ENCODE measurements around the gene CASTOR1. TPM values are rescaled to one million over a fixed set of nuclear protein-coding genes. Genes with fewer than 3 reads are reported as not detected.

The CASTOR1 gene
- polyA plus RNA-seq, 1 of the 3 experiments (the other 2 are of a cell fraction): 14.4 TPM

GRCh38 chr22:30276039-30276438 lies 13.3 kb downstream of the CASTOR1 start:
- no peaks in the 10 kb centered on the region for H4K20me1 ChIP-seq (ENCODE audit: insufficient read depth)
- POLR2A ChIA-PET: no interaction called here
- no peaks in the 10 kb centered on the region for H3K79me2 ChIP-seq (ENCODE audit: insufficient read depth)
- H3K4me2 ChIP-seq: no peak overlapping the region
- no peak overlapping the region for H3K4me3 ChIP-seq (ENCODE audit: low read depth in 2 of 2, low read length in 1 of 2)
- CTCF ChIA-PET: interaction anchor here (1.3 to 3.1 kb wide), 3 partner anchors 10 to 111 kb away, joined by 3 to 23 read pairs (median 8); partner anchors contain the start of gene RNF215
- no peak overlapping the region for H3K9ac ChIP-seq
- H3K9me3 ChIP-seq: no peaks in the 10 kb centered on the region
- 94% methylated on average over 6 of the region's 8 CpGs for WGBS (ENCODE audit: low lambda C conversion rate)
- no peaks in the 10 kb centered on the region for H3K36me3 ChIP-seq (replicated peaks in 1 of 2; ENCODE audit: control insufficient read depth in 1 of 2, insufficient read depth in 2 of 2, low read length in 1 of 2)
- peaks cover 0 to 14% of the 10 kb centered on the region in 2 experiments; a peak in 2 of 4 replicates for H3K4me1 ChIP-seq (ENCODE audit: control insufficient read depth in 1 of 2, insufficient read depth in 2 of 2, low read depth in 1 of 2, low read length in 1 of 2)
- peaks cover 26% of the 10 kb centered on the region for H3F3A ChIP-seq (replicated peaks; ENCODE audit: insufficient read depth)
- no peaks in the 10 kb centered on the region for H3K27me3 ChIP-seq (ENCODE audit: insufficient read depth)
- TF ChIP-seq CHD2 (IDR thresholded peaks at IDR 0.05; ENCODE audit: low read length, partially characterized antibody) (no peak), IRF3 (IDR thresholded peaks at IDR 0.05; ENCODE audit: low read depth, low read length) (no peak), RAD21 (IDR thresholded peaks at IDR 0.05; ENCODE audit: low read length) (no peak), EZH2phosphoT487 (IDR thresholded peaks at IDR 0.05; ENCODE audit: borderline replicate concordance, low read depth) (no peak), REST (IDR thresholded peaks at IDR 0.05; ENCODE audit: low read depth, low read length) (no peak), GABPA (IDR thresholded peaks at IDR 0.05; ENCODE audit: low read depth) (no peak), MAX (IDR thresholded peaks at IDR 0.05; ENCODE audit: low read depth) (no peak), RFX5 (IDR thresholded peaks at IDR 0.05; ENCODE audit: low read length) (no peak), YY1 (IDR thresholded peaks at IDR 0.05; ENCODE audit: low read depth) (no peak), TCF12 (IDR thresholded peaks at IDR 0.05) (no peak)
- no peak for DNase-seq
- H3K9me2 ChIP-seq: no peaks in the 10 kb centered on the region
- H2AFZ ChIP-seq (ENCODE audit: low read depth): no peak overlapping the region
- H3K27ac ChIP-seq (ENCODE audit: low read depth in 2 of 2, low read length in 1 of 2): no peak overlapping the region

GRCh38 chr22:30275625-30276024 lies 13.7 kb downstream of the CASTOR1 start:
- TF ChIP-seq MXI1 (IDR thresholded peaks at IDR 0.05; ENCODE audit: low read depth, low read length) (no peak), TEAD4 (IDR thresholded peaks at IDR 0.05; ENCODE audit: borderline replicate concordance, insufficient read depth) (no peak), IRF3 (IDR thresholded peaks at IDR 0.05; ENCODE audit: low read depth, low read length) (no peak), EP300 (IDR thresholded peaks at IDR 0.05; ENCODE audit: borderline replicate concordance in 1 of 2, low read depth in 1 of 2, low read length in 1 of 2) (no peak), FOXJ3 (CRISPR knock-in tag; IDR thresholded peaks at IDR 0.05) (no peak), SIN3A (IDR thresholded peaks at IDR 0.05; ENCODE audit: borderline replicate concordance, low read depth, low read length) (no peak)
- WGBS (ENCODE audit: low lambda C conversion rate): 90% methylated on average over 5 of the region's 8 CpGs
- Histone ChIP-seq H3F3A (replicated peaks; ENCODE audit: insufficient read depth) (peaks cover 23% of the 10 kb centered on the region), H3K9ac (no peak overlapping the region), H2AFZ (ENCODE audit: low read depth) (no peak overlapping the region), H3K9me3 (no peaks in the 10 kb centered on the region), H3K27ac (ENCODE audit: low read depth in 2 of 2, low read length in 1 of 2) (no peak overlapping the region), H3K36me3 (replicated peaks in 1 of 2; ENCODE audit: control insufficient read depth in 1 of 2, insufficient read depth in 2 of 2, low read length in 1 of 2) (no peaks in the 10 kb centered on the region), H3K27me3 (ENCODE audit: insufficient read depth) (no peaks in the 10 kb centered on the region), H3K4me3 (ENCODE audit: low read depth in 2 of 2, low read length in 1 of 2) (no peak overlapping the region), H3K4me2 (no peak overlapping the region), H4K20me1 (ENCODE audit: insufficient read depth) (no peaks in the 10 kb centered on the region), H3K9me2 (no peaks in the 10 kb centered on the region), H3K79me2 (ENCODE audit: insufficient read depth) (no peaks in the 10 kb centered on the region), H3K4me1 (ENCODE audit: control insufficient read depth in 1 of 2, insufficient read depth in 2 of 2, low read depth in 1 of 2, low read length in 1 of 2) (peaks cover 0 to 14% of the 10 kb centered on the region in 2 experiments; a peak in 2 of 4 replicates)
- POLR2A ChIA-PET: no interaction called here
- CTCF ChIA-PET: interaction anchor here (1.1 to 2.0 kb wide), 4 partner anchors 10 to 112 kb away, joined by 3 to 8 read pairs (median 5); partner anchors contain the start of gene RNF215
- DNase-seq: no peak

Data from SK-N-SH (cell line).